Germinal center (tissue), 1 donor: ENCODE results near the gene NPEPL1.
"Not testable (repeated sequence)": the region's sequence is repeated elsewhere in the genome, so short reads cannot be mapped to it uniquely, and the experiment has no call there.

Experiments
- DNase-seq: peaks from one replicate; pipeline ENCODE4 v3.0.0; 2012; ENCODE audit warnings: mixed read lengths, low spot score

NPEPL1 gene

DNA sequence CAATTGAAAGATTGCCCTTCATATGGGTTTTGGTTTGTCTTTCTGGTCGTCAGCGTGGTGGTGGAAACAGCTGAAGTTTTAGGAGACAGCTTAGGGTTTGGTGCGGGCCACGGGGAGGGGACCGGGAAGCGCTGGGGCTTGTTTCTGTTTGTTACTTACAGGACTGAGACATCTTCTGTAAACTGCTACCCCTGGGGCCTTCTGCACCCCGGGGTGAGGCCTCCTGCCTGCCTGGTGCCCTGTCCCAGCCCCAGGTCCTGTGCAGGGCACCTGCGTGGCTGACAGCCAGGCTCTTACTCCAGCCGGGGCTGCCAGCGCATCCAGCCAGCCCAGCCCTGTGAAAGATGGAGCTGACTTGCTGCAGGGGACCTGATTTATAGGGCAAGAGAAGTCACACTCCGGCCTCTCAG, 22.8 kb downstream of the NPEPL1 start:
- DNase-seq = no peak

DNA sequence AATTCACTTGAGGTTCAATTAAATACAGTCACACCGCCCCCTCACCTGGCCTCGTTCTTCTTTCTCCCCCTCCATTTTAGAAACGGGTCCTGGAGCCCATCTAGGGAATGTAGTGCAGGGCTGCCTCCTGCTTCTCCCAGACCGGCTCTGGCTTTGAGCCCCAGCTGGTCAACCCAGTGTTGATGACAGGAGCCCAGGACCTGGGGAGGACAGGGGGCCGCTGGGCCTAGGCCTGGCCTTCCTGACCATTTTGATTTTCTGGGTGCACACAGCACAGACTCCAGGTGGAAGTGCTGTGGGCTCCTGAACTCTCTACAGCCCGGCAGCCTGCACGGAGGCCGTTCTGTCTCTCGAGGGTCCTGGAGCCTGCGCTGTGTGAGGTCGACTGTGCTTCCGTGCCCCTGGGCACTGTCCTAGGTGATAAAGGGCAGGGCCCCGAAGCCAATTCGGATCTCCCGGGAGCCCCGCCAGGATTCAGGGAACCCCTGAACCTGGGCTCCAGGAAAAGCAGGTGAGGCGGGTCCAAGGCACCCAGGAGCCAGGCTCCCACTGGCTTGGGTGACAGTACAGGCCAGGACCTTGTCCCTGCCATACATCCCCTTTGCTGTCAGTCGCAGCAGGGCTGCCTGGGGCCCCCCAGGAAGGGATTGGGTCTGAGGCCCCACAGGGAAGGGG, 23.3 kb downstream of the NPEPL1 start:
- DNase-seq = no peak

DNA sequence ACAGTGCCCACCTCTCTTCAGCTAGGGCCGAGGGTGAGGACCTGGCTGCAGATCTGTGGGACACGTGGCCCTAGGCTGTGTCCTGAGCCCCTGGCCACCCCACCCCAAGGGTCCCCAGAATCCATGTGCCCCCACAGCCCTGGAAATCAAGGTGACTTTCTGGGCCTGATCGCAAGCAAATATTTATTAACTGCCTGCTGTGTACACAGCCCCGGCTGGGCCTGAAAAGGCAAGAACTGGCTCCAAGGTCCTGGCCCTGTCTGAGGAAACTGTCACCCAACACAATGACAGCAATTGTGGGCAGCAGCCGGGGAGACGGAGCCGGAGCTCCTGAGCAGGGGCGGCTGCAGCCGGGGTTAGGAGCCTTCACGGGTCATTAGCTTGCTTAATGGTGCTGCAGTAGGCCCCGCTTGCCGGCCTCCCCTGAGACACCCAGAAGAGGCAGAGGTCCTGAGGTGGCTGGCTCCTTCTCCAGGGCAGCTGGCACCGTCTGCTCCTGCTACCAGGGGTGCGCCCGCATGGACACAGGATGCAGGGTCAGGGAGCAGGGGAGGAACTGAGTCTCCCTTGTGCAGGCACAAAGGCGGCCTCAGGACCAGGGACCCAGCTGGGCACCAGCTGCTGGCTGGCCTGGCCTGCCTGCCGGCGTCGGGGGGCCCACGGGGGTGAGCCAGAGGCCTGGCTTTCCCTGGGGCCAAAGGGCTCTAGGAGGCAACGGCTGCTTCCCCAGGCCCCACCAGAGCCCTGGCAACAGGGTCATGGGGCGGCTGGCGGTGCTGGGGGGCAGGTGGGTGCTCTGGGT, 24.1 kb downstream of the NPEPL1 start:
- no peak for DNase-seq

DNA sequence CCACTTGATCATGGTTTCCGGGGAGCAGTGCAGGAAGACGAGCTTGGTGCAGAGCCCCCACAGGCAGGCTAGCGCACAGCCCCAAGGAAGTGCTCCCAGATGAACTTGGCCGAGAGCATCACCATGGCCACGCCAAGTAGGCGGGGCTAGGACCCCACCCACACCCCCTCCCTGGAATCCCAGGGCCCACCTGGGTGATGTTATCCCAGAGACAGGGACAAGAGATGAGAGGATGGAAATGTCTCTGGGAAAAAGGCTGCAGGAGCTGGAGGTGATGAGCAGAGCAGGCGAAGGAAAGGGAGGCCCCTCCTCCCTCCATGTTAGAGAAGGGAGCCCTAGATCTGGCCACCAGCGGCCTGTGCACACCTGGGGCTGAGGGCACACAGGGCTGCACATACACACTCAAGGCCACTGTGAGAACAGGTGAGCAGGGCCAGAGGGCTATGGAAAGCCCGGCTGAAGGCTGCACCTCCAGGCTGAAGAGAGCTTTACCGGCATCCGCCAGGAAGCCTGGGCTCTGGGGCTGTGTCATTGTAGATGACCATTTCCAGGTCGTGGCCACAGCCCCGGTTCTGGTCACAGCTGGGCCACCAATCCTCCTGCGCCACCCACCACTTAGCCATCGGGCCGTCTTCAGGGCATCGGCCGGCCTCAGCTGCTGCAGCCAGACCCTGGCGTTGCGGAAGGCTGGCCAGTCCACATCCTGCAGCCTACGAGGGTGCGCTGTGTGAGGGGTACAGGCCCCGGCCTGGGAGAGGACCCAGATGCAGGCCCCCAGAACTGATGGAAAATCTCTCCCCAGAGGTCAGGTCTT, 24.9 kb downstream of the NPEPL1 start:
- no peak for DNase-seq

DNA sequence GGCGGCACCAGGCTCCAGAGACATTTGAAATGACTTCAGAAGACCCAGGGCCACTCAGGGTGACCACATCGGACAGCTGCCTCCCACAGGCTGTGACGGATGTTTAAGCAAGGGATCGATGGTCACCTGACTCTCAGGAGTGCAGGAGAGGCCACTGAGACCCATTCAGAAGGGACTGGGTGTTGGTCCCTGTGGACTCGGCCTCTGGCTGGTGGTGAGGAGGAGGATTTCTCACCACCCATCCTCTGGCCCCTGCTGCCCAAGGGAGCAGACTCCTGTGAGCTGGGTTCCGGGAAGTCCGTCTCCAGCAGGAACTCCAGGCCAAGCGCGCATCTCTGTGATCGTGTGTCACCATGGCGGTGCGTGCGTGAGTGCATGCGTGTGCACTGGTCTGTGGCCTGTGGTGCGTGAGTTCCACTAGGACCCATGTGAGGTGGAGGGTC, 25.5 kb downstream of the NPEPL1 start:
- DNase-seq = no peak

DNA sequence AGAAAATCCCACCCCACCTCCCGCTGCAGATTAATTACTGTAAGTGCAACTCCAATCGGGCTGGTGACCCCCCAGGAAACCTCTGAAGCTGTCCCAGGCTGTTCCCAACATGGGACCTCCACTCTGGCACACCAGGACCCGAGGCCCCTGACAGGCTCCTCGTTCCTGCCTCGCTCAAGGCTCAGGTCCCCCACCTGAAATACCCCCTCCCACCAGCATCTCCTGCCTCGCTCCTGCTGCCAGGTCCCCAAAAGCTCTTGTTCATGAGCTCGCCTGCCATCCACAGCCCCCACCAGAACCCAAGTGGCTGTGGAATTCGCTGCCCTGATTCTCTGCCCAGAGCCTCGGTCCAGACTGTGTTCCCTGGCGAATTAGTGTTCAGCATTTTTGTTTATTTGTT, 26.1 kb downstream of the NPEPL1 start:
- DNase-seq = no peak

DNA sequence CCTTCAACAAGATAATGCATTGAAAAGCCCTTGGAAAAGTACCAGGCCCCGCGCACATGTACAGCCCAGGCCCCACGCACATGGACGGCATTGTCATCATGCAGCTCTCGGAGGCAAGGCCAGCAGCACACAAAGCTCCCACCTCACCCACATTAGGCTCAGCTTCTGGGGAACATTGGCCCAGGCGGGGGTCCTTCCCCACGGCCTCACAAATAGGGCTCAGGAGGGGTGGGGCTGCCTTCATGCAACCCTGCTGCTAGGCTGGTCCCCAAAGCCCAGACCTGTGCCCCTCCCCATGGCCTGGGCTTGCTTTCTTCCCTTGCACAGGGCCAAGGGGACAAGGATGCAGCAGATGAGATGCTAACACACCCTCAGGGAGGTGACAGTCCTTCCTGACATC, 26.7 kb downstream of the NPEPL1 start:
- no peak for DNase-seq

DNA sequence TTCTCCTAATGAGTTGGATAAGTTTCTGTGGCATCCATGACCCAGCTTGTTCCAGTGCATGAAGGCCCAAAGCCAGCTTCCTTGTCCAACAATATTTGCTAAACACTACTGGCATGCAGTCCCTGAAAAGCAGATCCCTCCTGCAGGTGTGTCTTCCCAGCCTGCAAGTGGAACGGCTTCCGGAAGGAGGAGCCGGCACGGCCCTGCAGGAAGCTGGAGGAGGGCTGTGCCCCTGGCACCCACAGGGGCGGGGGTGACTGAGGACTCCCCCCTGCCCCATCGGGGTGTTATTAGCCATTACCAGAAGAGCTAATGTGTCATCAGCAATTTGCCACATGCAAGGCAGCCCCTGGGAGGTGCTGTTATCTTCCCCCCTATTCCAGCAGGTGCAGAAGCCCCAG, 27.4 kb downstream of the NPEPL1 start:
- DNase-seq = no peak

DNA sequence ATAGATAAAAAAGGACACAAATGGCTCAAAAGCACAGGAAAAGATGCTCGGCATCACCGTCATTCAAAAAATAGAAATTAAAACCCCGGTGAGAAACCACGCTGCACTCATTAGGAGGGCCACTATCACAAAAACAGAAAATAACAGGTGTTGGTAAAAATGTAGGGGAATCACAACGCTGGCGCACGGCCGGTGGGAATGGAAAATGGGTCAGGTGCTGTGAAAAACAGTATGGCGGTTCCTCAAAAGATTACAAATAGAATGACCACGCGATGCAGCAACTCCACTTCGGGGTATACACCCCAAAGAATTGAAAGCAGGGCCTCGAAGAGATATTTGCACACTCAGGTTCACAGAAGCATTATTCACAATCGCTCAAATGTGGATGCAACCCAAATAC, 28.3 kb downstream of the NPEPL1 start:
- DNase-seq = no peak

DNA sequence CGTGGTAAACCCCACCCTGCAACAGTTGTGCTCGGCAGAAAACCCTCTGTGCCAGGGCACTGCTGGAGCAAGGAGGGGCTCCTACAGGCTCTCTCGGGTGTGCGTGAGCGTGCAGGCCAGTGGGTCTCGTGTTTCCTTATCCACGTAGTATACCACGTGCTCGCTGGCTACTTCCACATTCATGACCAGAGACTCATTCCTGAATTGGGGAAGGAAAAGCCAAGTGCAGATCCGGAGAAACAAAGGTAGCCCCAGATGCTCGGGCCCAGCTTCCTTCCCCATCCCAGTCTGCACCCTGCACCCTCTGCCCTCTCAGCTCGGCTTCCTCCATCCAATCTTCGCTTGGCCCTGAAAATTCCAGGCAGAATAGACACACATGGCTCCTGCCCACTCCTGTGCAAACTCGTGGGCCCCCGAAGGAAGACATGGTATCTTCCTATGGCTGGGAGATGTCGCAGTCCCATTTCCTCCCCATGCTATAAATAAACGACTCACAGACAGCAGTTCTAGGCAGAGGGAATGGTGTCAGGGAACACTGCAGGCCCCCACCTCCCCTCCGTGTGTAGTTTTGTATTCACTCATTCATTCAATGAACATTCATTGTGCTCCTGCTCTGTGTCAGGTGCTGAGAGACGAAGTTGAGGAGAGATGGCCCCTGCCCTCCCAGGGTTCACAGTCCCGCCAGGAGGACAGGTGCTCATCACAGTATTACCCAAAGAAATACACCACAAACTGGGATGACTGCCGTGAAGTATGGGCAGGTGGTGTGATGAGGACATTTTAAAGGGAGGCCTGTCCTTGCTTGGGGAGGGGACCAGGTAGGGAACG, 29.6 kb downstream of the NPEPL1 start:
- DNase-seq = no peak

DNA sequence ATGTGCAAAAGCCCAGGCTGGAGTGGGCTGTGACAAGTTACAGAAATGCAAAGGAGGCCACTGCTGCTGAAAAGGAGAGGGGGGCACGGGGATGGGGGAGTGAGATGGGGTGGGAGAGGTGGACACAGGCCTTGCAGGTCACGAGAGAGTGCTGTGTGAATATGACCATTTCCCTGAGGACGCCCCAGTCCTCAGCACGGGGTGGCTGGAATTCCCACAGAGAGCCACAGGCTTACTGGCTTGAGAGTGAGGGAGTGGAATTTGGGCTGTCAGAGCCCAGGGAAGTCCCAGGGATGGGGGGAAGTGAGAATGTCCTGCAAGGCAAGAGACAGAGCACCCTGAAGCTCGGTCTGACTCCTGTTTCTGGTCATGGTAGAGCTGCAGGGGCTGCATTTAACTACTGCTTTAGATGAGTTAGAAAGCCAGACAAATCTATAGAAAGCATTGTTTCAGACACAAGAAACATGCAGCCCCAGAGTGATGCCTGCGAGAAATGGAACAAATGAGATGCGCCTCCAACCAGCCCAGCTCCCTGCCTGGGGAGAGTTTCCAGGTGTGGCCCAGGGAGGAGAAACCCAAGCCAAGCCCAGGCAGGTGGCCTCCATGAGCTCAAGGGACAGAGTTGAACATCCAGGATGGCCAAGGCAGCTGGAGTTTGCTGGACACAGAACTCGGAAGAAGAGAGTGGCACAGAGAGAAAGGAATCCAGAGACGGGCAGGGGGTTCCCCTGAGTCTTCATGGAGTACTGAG, 30.5 kb downstream of the NPEPL1 start:
- no peak for DNase-seq

DNA sequence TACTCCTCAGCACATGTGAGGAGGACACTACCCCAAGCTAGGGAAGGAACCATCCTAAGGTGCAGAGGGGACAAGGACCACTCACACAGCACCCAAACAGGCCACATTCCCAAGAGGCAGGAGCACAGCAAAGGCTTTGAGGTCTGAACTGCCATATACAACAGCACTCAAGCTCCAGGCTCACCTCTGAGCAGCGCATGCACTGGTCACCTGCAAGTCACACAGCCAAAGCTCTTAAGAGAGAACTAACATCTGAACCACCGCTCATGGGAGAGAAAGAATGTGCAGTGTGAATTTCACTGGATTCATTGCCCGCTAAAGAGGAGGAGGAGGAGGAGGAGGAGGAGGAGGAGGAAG, 31.0 kb downstream of the NPEPL1 start:
- no peak for DNase-seq

DNA sequence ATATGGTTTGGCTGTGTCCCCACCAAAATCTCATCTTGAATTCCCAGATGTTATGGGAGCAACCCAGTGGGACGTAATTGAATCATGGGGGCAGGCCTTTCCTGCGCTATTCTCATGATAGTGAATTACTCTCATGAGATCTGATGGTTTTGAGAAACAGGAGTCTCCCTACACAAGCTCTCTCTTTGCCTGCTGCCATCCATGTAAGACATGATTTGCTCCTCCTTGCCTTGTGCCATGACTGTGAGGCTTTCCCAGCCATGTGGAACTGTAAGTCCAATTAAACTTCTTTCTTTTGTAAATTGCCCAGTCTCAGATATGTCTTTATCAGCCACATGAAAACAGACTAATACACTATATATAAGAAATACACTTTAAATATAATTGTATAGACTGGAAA, 33.6 kb downstream of the NPEPL1 start:
- not testable (repeated sequence) for DNase-seq

DNA sequence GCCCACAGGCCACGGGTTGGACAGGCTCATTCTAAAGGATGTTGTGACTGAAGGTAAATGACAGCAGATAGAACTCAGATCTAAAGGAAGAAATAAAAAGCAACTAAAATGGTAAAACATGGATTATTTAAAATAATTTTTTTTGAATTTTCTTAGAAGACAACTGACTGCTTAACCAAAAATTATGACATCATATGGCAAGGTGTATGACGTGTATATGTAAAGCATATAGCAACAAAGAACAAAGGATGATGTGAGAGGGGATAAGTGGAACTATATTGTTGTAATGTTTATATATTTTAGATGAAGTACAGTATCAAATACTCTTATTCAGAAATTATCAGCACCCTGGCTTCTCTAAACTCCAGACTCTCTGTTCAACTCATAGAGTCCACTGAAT, 38.6 kb downstream of the NPEPL1 start:
- no peak for DNase-seq

DNA sequence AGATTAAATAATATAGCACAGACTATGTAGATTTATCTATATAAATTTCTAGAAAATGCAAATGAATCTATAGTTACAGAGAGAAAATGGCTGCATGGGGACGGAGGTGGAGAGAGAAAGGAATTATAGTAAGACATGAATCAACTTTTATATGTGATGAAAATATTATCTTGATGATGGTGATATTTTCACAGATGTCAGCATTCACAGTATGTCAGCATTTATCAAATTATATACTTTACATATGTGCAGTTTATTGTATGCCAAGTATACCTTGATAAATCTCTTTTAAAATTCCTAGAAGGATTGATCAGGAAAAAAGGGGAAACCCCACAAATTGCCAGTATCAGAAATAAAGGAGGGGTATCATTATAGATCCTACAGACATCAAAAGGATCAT, 44.6 kb downstream of the NPEPL1 start:
- no peak for DNase-seq

DNA sequence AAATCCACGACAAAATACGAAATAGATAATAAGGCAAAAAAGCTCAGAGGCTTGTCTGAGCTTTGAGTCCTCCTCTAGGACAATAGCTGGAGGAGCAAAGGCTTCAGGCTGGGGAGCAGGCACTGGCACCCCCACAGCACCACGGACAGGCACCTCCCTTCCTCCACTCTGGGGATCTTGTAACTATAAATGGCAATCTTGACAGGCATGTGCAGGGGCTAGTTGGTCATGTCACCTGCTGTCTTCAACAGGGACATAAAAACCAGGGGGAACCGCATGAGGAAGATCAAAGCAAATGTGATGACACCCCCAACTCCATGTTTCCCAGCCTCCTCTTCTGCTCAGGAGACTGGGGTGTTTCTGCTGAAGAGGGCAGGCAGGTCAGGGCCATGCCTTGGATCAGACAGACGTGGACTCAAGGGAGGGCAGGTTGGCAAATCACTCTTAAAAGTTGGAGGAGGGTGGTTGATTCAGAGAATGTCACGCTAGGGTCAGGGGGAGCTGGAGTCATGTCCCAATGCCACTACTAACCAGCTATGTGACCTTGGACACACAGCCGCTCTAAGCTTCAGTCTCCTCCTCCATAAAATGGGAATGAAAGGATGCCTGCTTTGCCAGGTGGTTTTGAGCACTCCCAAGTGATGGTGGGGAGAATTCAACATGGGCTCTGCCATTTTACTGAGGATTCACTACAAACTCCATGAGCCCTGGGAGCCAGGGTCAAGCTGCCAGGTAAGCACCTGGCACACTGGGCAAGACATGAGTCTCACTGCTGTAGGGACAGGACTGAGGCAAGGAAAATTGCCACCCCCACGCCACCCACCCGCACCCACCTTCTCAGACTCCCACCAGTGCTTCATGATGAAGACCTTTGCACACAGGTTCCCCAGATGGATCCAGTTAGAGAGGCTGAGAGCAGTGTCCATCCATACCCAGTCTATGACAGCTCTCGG, 48.0 kb downstream of the NPEPL1 start:
- DNase-seq = no peak

DNA sequence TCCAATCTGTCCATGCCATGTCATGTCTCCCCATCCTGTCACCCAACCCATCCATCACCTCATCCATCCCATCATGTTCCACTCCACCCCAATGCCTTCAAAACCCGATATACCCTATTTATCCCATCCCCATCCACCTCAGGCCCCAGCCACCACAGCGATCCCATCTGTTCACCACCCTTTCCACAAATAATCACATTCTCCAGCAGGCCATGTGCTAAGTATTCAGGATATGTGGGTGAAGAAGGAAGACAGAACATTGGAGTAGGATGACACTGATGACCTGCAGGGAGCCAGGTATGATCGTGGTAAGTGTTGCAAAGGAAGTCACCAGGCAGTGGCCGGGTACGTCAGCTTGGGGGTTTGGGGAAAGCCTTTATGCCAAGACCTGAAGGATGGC, 48.8 kb downstream of the NPEPL1 start:
- no peak for DNase-seq

DNA sequence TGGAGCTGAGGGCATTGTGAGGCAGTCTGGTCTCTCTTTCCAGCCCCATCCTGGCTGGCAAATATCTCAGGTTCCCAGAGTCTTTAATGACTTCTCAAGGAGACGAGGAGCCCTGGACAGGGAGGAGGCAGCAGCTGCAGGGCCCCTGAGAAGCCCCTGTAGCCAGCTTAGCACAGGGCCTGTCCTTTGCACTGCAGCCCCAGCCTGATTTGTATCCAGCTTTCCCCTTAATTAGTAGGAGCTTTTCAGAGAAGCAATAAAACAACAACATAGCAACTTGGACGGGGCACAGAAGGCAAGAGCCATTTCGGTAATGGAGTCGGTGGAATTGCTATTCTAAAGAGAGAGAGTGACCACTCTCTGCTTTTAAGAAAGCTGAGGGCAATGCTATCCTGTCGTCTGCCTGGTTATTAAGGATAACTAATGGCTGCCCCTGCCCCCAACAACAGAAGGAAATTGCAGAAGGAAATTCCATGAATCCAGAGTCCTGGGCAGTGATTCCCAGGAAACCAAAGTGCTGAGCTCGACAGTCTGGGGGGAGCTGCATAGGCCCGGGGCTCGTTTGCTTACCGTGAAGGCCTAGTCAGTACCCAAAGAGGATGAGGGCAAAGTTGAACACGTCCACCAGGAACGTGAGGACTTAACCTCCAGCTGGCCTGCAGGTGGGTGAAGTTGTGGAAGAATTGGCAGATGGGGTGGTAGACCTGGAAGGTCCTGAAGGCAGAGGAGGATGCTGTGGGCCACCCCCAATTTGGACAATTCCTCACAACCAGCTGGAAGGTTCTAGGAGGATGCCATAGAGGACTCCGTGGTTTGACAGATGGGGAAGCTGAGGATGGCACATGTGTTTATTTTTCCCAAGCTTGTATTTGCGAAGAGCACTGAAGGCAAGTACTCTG, 50.3 kb downstream of the NPEPL1 start:
- no peak for DNase-seq

DNA sequence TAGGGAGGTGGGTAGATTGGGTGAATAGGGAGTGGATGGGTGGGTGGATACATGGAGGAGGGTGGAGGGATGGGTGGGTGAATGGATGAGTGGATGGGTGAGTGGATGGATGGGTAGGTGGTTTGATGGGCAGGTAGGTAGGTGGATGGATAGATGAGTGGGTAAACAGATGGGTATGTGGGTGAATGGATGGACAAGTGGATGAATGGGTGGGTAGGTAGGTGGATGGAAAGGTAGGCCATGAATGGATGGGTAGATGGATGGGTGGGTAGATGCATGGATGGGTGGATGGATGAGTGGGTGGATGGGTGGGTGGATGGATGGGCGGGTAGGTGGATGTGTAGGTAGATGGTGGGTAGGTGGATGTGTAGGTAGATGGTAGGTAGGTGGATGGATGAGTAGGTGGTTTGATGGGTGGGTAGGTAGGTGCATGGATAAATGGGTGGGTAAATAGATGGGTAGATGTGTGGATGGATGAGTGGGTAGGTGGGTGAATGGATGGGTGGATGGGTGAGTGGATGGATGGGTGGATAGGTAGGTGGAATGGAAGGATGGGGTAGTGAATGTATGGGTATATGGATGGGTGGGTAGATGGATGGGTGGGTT, 51.4 kb downstream of the NPEPL1 start:
- no peak for DNase-seq
